Lower lobe of right lung (tissue), 2 donors: ENCODE measurements around the gene DPP10. TPM values are rescaled to one million over a fixed set of nuclear protein-coding genes. Genes with fewer than 3 reads are reported as not detected.
A peak's percentile ranks its signal among the peaks of the same experiment; 100 is the strongest.

Source experiments
- ATAC-seq, 2 donors: fragments of 200-7000 bp; cut with Tn5 transposase; one replicate each; pipeline ENCODE4 v1.9.1; 2020 to 2022; ENCODE audit warnings: mild to moderate bottlenecking in 2 of 2, moderate library complexity in 2 of 2
- DNase-seq: peaks from one replicate; pipeline ENCODE4 v3.0.0-alpha.2; 2020
- H3K27ac ChIP-seq: fragments of 200-600 bp; one replicate; pipeline ENCODE4 v1.8.0; 2022
- H3K27me3 ChIP-seq: fragments of 200-600 bp; one replicate; pipeline ENCODE4 v1.8.0; 2022; ENCODE audit warnings: low read depth
- H3K36me3 ChIP-seq: fragments of 200-600 bp; one replicate; pipeline ENCODE4 v1.8.0; 2022; ENCODE audit warnings: mild to moderate bottlenecking
- H3K4me1 ChIP-seq: fragments of 200-600 bp; one replicate; pipeline ENCODE4 v1.8.0; 2022
- H3K4me3 ChIP-seq: fragments of 200-600 bp; one replicate; pipeline ENCODE4 v1.8.0; 2022; ENCODE audit warnings: mild to moderate bottlenecking
- H3K9me3 ChIP-seq: fragments of 200-600 bp; one replicate; pipeline ENCODE4 v1.8.0; 2022
- CTCF ChIP-seq: fragments of 200-600 bp; IDR thresholded peaks from one replicate; pipeline ENCODE4 v1.8.0; 2022; ENCODE audit warnings: antibody characterized with exemption, mild to moderate bottlenecking
- intact Hi-C: fragments of 100-400 bp; cut with DNase I; formaldehyde crosslinking; loops from one replicate; pipeline ENCODE4 v1.11.0; 2022
- total RNA-seq: library from RNA; stranded (reverse); fragmentation: NEBNext Ultra II Directional; extraction: Animal tissue kit (Norgen Biotek cat#: 25700); gene quantifications from one replicate; pipeline ENCODE4 v1.2.1, GENCODE V29; 2021
- donor health status: DM: no; HTN: yes; CAD: no; lungs with severe emphysema.

The DPP10 gene
- total RNA-seq, 1 donor from 2014 or later = 0.80 TPM

- H3K27ac ChIP-seq = no peak overlapping the region
- intact Hi-C loops = no loop called here
- DNase-seq = no peak
- H3K9me3 ChIP-seq = no peaks in the 10 kb centered on the region
- TF ChIP-seq CTCF = no peak
- peaks cover 3% of the 10 kb centered on the region for H3K4me1 ChIP-seq
- no peaks in the 10 kb centered on the region for H3K36me3 ChIP-seq
- H3K4me3 ChIP-seq = no peak overlapping the region
- no peaks in the 10 kb centered on the region for H3K27me3 ChIP-seq
- ATAC-seq = no peak
These were observed 217.4 kb downstream of the DPP10 start for GRCh38 chr2:114659880-114660279.

- Histone ChIP-seq H3K27me3 (no peaks in the 10 kb centered on the region), H3K36me3 (no peaks in the 10 kb centered on the region), H3K4me1 (peaks cover 3% of the 10 kb centered on the region), H3K27ac (no peak overlapping the region), H3K4me3 (peak overlapping the region; percentile 61), H3K9me3 (no peaks in the 10 kb centered on the region)
- peak; percentile 87 to 95 for ATAC-seq
- intact Hi-C loops = no loop called here
- DNase-seq = peak; percentile 59
- no peak for TF ChIP-seq CTCF
These were observed 219.8 kb downstream of the DPP10 start for GRCh38 chr2:114661971-114662939.

GRCh38 chr2:114668415-114668814 is 226.0 kb downstream of the DPP10 start:
- DNase-seq = no peak
- TF ChIP-seq CTCF = no peak
- no peak for ATAC-seq
- intact Hi-C loops = no loop called here
- H3K4me1 ChIP-seq = no peaks in the 10 kb centered on the region
- H3K27ac ChIP-seq = no peak overlapping the region
- H3K27me3 ChIP-seq = no peaks in the 10 kb centered on the region
- H3K4me3 ChIP-seq = no peak overlapping the region
- no peaks in the 10 kb centered on the region for H3K9me3 ChIP-seq
- no peaks in the 10 kb centered on the region for H3K36me3 ChIP-seq

- Histone ChIP-seq H3K4me3 (no peak overlapping the region), H3K9me3 (no peaks in the 10 kb centered on the region), H3K27me3 (no peaks in the 10 kb centered on the region), H3K27ac (no peak overlapping the region), H3K4me1 (no peaks in the 10 kb centered on the region), H3K36me3 (no peaks in the 10 kb centered on the region)
- intact Hi-C loops = no loop called here
- no peak for DNase-seq
- no peak for ATAC-seq
- TF ChIP-seq CTCF = no peak
These were observed 240.8 kb downstream of the DPP10 start for GRCh38 chr2:114683251-114683650.

- H3K36me3 ChIP-seq = no peaks in the 10 kb centered on the region
- H3K4me1 ChIP-seq = no peaks in the 10 kb centered on the region
- no peak for ATAC-seq
- no peak for TF ChIP-seq CTCF
- no peak overlapping the region for H3K27ac ChIP-seq
- no peak for DNase-seq
- no peak overlapping the region for H3K4me3 ChIP-seq
- no peaks in the 10 kb centered on the region for H3K27me3 ChIP-seq
- no peaks in the 10 kb centered on the region for H3K9me3 ChIP-seq
- intact Hi-C loops = no loop called here
These were observed 242.0 kb downstream of the DPP10 start for GRCh38 chr2:114684403-114684802.
